HG02798 (cell line): ENCODE results near the gene TTBK1.
A peak's percentile ranks its signal among the peaks of the same experiment; 100 is the strongest.

Source experiments
- ATAC-seq: cut with Tn5 transposase; IDR thresholded peaks from one replicate; pipeline ENCODE4 v1.9.1; 2021; ENCODE audit warnings: mild to moderate bottlenecking; ENCODE audit not compliant: unreplicated experiment, poor library complexity

The TTBK1 gene

GRCh38 chr6:43222418-43223059 is 20.7 kb upstream of the TTBK1 start:
- no peak for ATAC-seq

- no peak for ATAC-seq
These were observed 20.1 kb upstream of the TTBK1 start for GRCh38 chr6:43223175-43223574.

GRCh38 chr6:43226192-43226851 is 17.0 kb upstream of the TTBK1 start:
- no peak for ATAC-seq

GRCh38 chr6:43228951-43229802 is 14.1 kb upstream of the TTBK1 start, which contains the start of gene DNPH1:
DNPH1 (minus strand) TSS chr6:43229481; CDS start chr6:43229456, 25 bp downstream.
- peak; percentile 84 for ATAC-seq

- ATAC-seq, result no peak
These were observed 13.3 kb upstream of the TTBK1 start for GRCh38 chr6:43229803-43230620.

- ATAC-seq, result no peak
These were observed 12.2 kb upstream of the TTBK1 start for GRCh38 chr6:43231053-43231452.

- ATAC-seq, result no peak
These were observed 11.4 kb upstream of the TTBK1 start for GRCh38 chr6:43231735-43232450.

- ATAC-seq, result no peak
These were observed 7.4 kb upstream of the TTBK1 start for GRCh38 chr6:43235841-43236240.

GRCh38 chr6:43239054-43239453 is 4.2 kb upstream of the TTBK1 start:
- ATAC-seq, result no peak

GRCh38 chr6:43240950-43241349 is 2.3 kb upstream of the TTBK1 start:
- ATAC-seq, result no peak

GRCh38 chr6:43241446-43241845 is 1.8 kb upstream of the TTBK1 start:
- ATAC-seq, result no peak

GRCh38 chr6:43243664-43244321 is 512 bp downstream of the TTBK1 start:
- ATAC-seq, result no peak

- ATAC-seq, result peak; percentile 28
These were observed 3.2 kb downstream of the TTBK1 start for GRCh38 chr6:43246301-43247113.

GRCh38 chr6:43247114-43247999 is 4.1 kb downstream of the TTBK1 start:
- ATAC-seq, result peak; percentile 91

GRCh38 chr6:43248101-43248500 is 4.8 kb downstream of the TTBK1 start:
- ATAC-seq, result no peak

GRCh38 chr6:43248791-43249190 is 5.5 kb downstream of the TTBK1 start:
- no peak for ATAC-seq

- no peak for ATAC-seq
These were observed 7.7 kb downstream of the TTBK1 start for GRCh38 chr6:43250992-43251373.
